Measurements from ENCODE around the gene CLIP2. TPM values are rescaled to one million over a fixed set of nuclear protein-coding genes. Genes with fewer than 3 reads are reported as not detected.
"Not testable (repeated sequence)": the region's sequence is repeated elsewhere in the genome, so short reads cannot be mapped to it uniquely, and the experiment has no call there.

The CLIP2 gene
- polyA plus RNA-seq, 1 of the 3 experiments (the other 2 are of a cell fraction): 14.3 TPM

GRCh38 chr7:74409571-74409970 is 120.4 kb downstream of the CLIP2 start:
- TF ChIP-seq FOXJ3 (CRISPR knock-in tag; IDR thresholded peaks at IDR 0.05) (no peak), NFIC (IDR thresholded peaks at IDR 0.05; ENCODE audit: borderline replicate concordance) (no peak), ELF1 (IDR thresholded peaks at IDR 0.05) (no peak), RCOR1 (IDR thresholded peaks at IDR 0.05; ENCODE audit: low read length) (no peak), GATA2 (CRISPR knock-in tag; IDR thresholded peaks at IDR 0.05) (no peak), EZH2phosphoT487 (IDR thresholded peaks at IDR 0.05; ENCODE audit: borderline replicate concordance, low read depth) (no peak), SIN3A (IDR thresholded peaks at IDR 0.05; ENCODE audit: borderline replicate concordance, low read depth, low read length) (no peak), SMC3 (IDR thresholded peaks at IDR 0.05; ENCODE audit: low read depth, low read length) (no peak)
- Histone ChIP-seq H2AFZ (ENCODE audit: low read depth) (no peak overlapping the region), H3K36me3 (replicated peaks in 1 of 2; ENCODE audit: control insufficient read depth in 1 of 2, insufficient read depth in 2 of 2, low read length in 1 of 2) (peaks cover 5 to 14% of the 10 kb centered on the region in 2 experiments), H3K4me1 (ENCODE audit: control insufficient read depth in 1 of 2, insufficient read depth in 2 of 2, low read depth in 1 of 2, low read length in 1 of 2) (no peaks in the 10 kb centered on the region), H3K27ac (ENCODE audit: low read depth in 2 of 2, low read length in 1 of 2) (no peak overlapping the region), H3K27me3 (ENCODE audit: insufficient read depth) (no peaks in the 10 kb centered on the region), H3K9me2 (no peaks in the 10 kb centered on the region), H3K79me2 (ENCODE audit: insufficient read depth) (no peaks in the 10 kb centered on the region), H3K9ac (no peak overlapping the region), H3K4me3 (ENCODE audit: low read depth in 2 of 2, low read length in 1 of 2) (no peak overlapping the region), H3F3A (replicated peaks; ENCODE audit: insufficient read depth) (peaks cover 15% of the 10 kb centered on the region), H3K9me3 (no peaks in the 10 kb centered on the region), H3K4me2 (no peak overlapping the region), H4K20me1 (ENCODE audit: insufficient read depth) (no peaks in the 10 kb centered on the region)
- 77% methylated on average over 7 of the region's 7 CpGs for WGBS (ENCODE audit: low lambda C conversion rate)
- no peak for DNase-seq
- ChIA-PET CTCF (interaction anchor here (0.8 to 5.2 kb wide), 8 partner anchors 8 to 216 kb away, joined by 3 to 53 read pairs (median 4); no protein-coding TSS in a partner anchor), POLR2A (no interaction called here)

- WGBS (ENCODE audit: low lambda C conversion rate): 34% methylated on average over 2 of the region's 2 CpGs
- no peak for DNase-seq
- no peak overlapping the region for H3K4me2 ChIP-seq
- H3K79me2 ChIP-seq (ENCODE audit: insufficient read depth): no peaks in the 10 kb centered on the region
- H3K9me3 ChIP-seq: no peaks in the 10 kb centered on the region
- H3K27ac ChIP-seq (ENCODE audit: low read depth in 2 of 2, low read length in 1 of 2): no peak overlapping the region
- H4K20me1 ChIP-seq (ENCODE audit: insufficient read depth): no peaks in the 10 kb centered on the region
- no peak overlapping the region for H3K4me3 ChIP-seq (ENCODE audit: low read depth in 2 of 2, low read length in 1 of 2)
- H3K36me3 ChIP-seq (replicated peaks in 1 of 2; ENCODE audit: control insufficient read depth in 1 of 2, insufficient read depth in 2 of 2, low read length in 1 of 2): peaks cover 0 to 13% of the 10 kb centered on the region in 2 experiments
- ChIA-PET POLR2A (interaction anchor here (0.5 kb wide), 1 partner anchor 1406 kb away, joined by 3 read pairs; no protein-coding TSS in a partner anchor), CTCF (interaction anchor here (1.1 to 5.2 kb wide), 7 partner anchors 10 to 352 kb away, joined by 3 to 53 read pairs (median 5); no protein-coding TSS in a partner anchor)
- no peak overlapping the region for H3K9ac ChIP-seq
- H3K4me1 ChIP-seq (ENCODE audit: control insufficient read depth in 1 of 2, insufficient read depth in 2 of 2, low read depth in 1 of 2, low read length in 1 of 2): no peaks in the 10 kb centered on the region
- no peak overlapping the region for H2AFZ ChIP-seq (ENCODE audit: low read depth)
- H3K9me2 ChIP-seq: no peaks in the 10 kb centered on the region
- peaks cover 15% of the 10 kb centered on the region for H3F3A ChIP-seq (replicated peaks; ENCODE audit: insufficient read depth)
- H3K27me3 ChIP-seq (ENCODE audit: insufficient read depth): no peaks in the 10 kb centered on the region
- TF ChIP-seq GATA2 (CRISPR knock-in tag; IDR thresholded peaks at IDR 0.05) (no peak), GABPA (IDR thresholded peaks at IDR 0.05; ENCODE audit: low read depth) (no peak), MXI1 (IDR thresholded peaks at IDR 0.05; ENCODE audit: low read depth, low read length) (no peak), YY1 (IDR thresholded peaks at IDR 0.05; ENCODE audit: low read depth) (no peak), ELF1 (IDR thresholded peaks at IDR 0.05) (no peak), PBX3 (IDR thresholded peaks at IDR 0.05) (no peak), TEAD4 (IDR thresholded peaks at IDR 0.05; ENCODE audit: borderline replicate concordance, insufficient read depth) (no peak), EP300 (IDR thresholded peaks at IDR 0.05; ENCODE audit: borderline replicate concordance in 1 of 2, low read depth in 1 of 2, low read length in 1 of 2) (no peak), CHD2 (IDR thresholded peaks at IDR 0.05; ENCODE audit: low read length, partially characterized antibody) (no peak), FOXJ3 (CRISPR knock-in tag; IDR thresholded peaks at IDR 0.05) (no peak), FOSL2 (IDR thresholded peaks at IDR 0.05; ENCODE audit: borderline replicate concordance, low read depth) (no peak), USF1 (IDR thresholded peaks at IDR 0.05; ENCODE audit: borderline replicate concordance, low read depth) (no peak)
- TF ChIP-seq, protein P1, sequence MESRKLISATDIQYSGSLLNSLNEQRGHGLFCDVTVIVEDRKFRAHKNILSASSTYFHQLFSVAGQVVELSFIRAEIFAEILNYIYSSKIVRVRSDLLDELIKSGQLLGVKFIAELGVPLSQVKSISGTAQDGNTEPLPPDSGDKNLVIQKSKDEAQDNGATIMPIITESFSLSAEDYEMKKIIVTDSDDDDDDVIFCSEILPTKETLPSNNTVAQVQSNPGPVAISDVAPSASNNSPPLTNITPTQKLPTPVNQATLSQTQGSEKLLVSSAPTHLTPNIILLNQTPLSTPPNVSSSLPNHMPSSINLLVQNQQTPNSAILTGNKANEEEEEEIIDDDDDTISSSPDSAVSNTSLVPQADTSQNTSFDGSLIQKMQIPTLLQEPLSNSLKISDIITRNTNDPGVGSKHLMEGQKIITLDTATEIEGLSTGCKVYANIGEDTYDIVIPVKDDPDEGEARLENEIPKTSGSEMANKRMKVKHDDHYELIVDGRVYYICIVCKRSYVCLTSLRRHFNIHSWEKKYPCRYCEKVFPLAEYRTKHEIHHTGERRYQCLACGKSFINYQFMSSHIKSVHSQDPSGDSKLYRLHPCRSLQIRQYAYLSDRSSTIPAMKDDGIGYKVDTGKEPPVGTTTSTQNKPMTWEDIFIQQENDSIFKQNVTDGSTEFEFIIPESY (IDR thresholded peaks at IDR 0.05; ENCODE audit: borderline replicate concordance, low read depth): no peak
- TF ChIP-seq, protein P2, sequence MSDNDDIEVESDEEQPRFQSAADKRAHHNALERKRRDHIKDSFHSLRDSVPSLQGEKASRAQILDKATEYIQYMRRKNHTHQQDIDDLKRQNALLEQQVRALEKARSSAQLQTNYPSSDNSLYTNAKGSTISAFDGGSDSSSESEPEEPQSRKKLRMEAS (IDR thresholded peaks at IDR 0.05; ENCODE audit: low read depth): no peak
Measured at GRCh38 chr7:74410772-74411171, 121.6 kb downstream of the CLIP2 start.

DNA sequence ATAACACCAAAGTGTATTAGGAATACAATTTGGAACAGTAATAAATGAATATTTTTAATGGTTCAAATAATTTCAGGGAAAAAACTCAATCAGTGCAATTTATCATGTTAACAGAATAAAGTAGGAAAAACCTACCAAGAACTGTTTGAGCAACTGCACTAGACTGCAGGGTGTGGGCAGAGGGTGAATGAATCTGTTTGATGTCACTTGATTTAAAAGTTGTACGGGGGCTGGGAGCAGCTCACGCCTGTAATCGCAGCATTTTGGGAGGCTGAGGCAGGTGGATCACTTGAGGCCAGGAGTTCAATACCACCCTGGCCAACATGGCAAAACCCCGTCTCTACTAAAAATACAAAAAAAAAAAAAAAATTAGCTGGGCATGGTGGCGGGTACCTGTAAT is 122.4 kb downstream of the CLIP2 start:
- H3K79me2 ChIP-seq (ENCODE audit: insufficient read depth); H2AFZ ChIP-seq (ENCODE audit: low read depth); H3K9me2 ChIP-seq; H3K27ac ChIP-seq (ENCODE audit: low read depth in 2 of 2, low read length in 1 of 2); H3K4me2 ChIP-seq; H3K4me3 ChIP-seq (ENCODE audit: low read depth in 2 of 2, low read length in 1 of 2); H3K4me1 ChIP-seq (ENCODE audit: control insufficient read depth in 1 of 2, insufficient read depth in 2 of 2, low read depth in 1 of 2, low read length in 1 of 2); DNase-seq; H3K9me3 ChIP-seq; H3K27me3 ChIP-seq (ENCODE audit: insufficient read depth); H4K20me1 ChIP-seq (ENCODE audit: insufficient read depth); POLR2A ChIA-PET; H3K9ac ChIP-seq: not testable (repeated sequence)
- H3K36me3 ChIP-seq (replicated peaks in 1 of 2; ENCODE audit: control insufficient read depth in 1 of 2, insufficient read depth in 2 of 2, low read length in 1 of 2): peaks cover 0 to 13% of the 10 kb centered on the region in 2 experiments
- WGBS (ENCODE audit: low lambda C conversion rate): 48% methylated on average over 5 of the region's 5 CpGs
- peaks cover 15% of the 10 kb centered on the region for H3F3A ChIP-seq (replicated peaks; ENCODE audit: insufficient read depth)
- CTCF ChIA-PET: interaction anchor here (2.3 to 5.2 kb wide), 5 partner anchors 10 to 205 kb away, joined by 5 to 53 read pairs (median 15); no protein-coding TSS in a partner anchor
